GM21526 (cell line): ENCODE results near the gene NANOS3.
"Not testable (repeated sequence)": the region's sequence is repeated elsewhere in the genome, so short reads cannot be mapped to it uniquely, and the experiment has no call there.

Source experiments
- ATAC-seq: cut with Tn5 transposase; IDR thresholded peaks from one replicate; pipeline ENCODE4 v1.9.1; 2021; ENCODE audit warnings: moderate library complexity; ENCODE audit not compliant: unreplicated experiment, low FRiP score

The NANOS3 gene

DNA sequence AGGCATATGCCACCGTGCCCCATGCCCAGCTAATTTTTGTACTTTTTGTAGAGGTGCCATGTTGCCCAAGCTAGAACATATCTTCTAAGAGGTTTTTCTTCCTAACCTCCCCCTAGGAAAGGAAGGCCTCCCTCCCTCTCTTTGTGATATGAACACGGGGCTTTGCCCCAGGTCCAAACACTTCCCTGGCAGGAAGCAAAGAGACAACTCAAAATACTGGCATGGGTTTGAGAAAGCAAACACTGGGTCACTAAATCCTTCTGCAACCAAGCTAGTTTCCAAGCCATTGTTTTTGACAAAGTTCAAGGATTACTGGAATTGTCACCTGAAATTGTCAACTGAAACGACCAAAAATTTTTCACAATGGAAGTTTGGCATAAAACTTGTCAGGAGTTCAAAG lies 37.8 kb downstream of the NANOS3 start:
- ATAC-seq, result no peak

DNA sequence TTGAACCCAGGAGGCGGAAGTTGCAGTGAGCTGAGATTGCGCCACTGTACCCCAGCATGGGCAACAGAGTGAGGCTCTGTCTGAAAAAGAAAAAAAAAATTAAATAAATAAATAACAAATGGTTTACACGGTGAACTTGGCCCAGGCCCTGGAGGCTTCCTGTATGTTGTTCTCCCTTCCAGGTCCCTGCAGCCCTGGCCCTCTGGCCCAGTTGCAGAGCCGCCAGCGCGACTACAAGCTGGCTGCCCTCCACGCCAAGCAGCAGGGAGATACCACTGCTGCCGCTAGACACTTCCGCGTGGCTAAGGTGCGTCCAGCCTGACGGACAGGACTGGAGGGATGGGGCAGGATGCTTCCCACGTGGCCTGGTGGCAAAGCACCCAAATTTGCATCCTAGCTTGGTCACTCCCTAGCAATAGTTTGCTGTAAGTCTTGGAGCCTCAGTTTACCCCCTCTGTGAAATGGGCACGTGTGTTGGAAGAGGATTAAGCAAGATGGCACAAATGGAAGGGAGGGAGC lies 41.0 kb downstream of the NANOS3 start:
- no peak for ATAC-seq

DNA sequence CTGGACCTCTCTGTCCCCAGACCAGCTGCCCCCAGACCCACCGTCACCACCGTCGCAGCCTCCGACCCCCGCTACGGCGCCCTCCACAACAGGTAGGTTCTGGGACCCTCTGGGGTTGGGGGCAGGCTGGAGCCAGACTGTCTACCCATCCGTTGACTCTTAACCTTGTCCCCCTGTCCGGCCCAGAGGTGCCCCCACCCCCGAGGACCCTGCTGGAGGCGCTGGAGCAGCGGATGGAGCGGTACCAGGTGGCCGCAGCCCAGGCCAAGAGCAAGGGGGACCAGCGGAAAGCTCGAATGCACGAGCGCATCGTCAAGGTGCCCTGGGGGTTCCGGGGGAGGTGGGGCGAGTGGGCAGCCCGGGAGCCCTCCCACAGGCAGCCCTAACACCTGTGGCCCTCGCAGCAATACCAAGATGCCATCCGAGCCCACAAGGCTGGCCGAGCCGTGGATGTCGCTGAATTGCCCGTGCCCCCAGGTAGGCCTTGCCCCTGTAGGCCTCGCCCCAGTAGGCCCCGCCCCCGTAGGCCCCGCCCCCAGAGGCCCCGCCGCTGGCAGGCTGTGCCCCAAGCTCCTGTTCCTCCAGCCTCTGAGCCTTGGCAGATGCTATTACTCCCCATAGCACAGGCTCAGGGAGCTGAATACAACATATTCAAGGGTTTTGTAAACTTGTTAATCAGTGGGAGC lies 41.9 kb downstream of the NANOS3 start:
- no peak for ATAC-seq

DNA sequence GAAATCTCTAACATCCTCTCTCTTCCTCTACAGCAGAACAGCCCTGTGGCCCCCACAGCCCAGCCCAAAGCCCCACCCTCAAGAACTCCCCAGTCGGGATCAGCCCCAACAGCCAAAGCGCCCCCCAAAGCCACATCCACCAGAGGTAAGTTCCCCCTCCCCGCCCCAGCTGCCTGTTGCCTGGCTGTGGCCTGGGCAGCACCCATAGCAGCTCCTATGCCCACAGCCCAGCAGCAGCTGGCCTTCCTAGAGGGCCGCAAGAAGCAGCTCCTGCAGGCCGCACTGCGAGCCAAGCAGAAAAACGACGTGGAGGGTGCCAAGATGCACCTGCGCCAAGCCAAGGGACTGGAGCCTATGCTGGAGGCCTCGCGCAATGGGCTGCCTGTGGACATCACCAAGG lies 43.6 kb downstream of the NANOS3 start:
- ATAC-seq, result no peak

DNA sequence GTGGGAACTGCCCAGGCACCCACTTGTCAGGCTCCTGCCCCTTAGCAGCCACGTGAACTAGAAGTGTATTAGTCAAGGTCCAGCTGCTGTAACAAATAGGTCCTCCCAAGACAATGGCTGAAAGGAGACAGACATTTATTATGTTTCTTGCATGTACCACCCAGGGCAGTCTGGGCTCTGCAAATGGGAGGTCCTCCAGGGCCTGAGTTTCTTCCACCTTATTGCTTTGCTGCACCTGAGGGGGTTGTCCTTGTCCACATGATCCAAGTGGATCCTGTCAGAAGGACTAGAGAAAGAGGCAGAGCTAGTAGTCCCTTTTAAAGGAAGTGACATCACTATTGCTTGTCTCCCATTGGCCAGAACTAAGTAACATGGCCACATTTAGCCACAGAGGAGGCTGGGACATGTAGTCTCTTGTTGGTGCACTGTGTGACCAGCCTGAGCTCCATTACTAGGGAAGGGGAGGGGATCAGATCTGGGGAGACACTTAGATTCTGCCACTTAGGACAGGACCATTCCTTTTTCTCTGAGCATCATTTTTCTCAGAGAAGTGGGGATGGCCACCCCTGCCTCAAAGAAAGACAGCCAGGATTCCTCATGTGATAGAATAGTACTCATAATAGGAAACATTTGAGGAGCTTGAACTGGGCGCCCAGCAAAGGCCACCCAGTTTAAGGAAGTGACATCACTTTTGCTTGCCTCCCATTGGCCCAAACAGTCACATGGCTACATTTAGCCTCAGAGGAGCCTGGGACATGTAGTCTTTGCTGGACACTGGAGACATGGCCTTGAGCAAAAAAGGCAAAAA lies 44.2 kb downstream of the NANOS3 start:
- no peak for ATAC-seq

DNA sequence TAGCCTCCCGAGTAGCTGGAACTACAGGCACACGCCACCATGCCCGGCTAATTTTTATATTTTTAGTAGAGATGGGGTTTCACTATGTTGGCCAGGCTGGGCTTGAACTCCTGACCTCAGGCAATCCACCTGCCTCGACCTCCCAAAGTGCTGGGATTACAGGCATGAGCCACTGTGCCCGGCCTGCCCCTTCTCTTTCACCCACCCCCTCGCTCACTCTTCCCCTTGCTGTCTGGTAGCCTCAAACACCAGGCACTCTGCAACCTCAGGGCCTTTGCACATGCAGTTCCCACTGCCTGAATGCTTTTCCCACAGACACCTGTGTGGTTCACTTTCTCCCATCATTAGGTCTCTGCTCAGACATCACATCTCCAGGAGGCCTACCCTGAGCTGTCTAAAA lies 45.2 kb downstream of the NANOS3 start:
- ATAC-seq, result not testable (repeated sequence)

DNA sequence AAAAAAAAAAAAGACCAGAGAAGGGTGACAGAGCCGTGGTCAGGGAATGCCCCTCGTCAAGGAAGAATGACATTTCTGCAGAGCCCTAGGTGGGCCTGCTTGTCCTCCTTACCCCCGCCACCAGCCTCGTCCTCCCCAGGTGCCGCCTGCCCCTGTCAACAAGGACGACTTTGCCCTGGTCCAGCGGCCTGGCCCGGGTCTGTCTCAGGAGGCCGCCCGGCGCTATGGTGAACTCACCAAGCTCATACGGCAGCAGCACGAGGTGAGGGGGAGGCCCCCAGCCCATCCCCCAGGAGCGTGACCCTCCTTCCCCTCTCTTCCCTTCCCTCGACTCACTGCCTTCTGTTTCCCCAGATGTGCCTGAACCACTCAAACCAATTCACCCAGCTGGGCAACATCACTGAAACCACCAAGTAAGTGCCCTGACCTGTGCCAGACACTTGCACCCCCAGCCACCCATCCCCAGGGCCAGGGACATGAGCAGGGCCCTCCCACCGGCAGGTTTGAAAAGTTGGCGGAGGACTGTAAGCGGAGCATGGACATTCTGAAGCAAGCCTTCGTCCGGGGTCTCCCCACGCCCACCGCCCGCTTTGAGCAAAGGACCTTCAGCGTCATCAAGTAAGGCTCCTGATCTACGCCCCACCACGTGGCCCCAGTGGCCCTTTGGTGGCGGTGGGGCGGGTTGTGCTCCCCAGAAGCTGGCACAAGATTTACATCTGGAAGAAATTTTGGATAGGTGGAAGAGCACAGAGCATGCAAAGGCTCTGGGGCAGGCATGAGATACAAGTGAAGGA lies 46.5 kb downstream of the NANOS3 start:
- no peak for ATAC-seq

DNA sequence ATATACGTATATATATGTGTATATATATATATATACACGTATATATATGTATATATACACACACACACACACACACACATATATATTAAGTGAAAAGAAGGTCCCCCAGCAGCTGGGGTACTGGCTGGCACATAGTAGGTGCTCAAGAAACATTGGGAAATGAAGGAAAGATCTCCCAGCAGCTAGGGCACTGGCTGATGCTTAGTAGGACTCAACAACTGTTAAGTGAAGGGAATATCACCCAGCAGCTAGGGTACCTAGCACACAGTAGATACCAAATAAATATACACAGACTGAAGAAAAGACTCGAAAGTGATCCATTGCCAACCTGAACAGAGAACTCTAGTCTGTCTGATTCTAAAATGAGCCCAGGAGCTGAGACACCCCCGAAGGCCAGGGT lies 49.1 kb downstream of the NANOS3 start:
- ATAC-seq, result no peak

DNA sequence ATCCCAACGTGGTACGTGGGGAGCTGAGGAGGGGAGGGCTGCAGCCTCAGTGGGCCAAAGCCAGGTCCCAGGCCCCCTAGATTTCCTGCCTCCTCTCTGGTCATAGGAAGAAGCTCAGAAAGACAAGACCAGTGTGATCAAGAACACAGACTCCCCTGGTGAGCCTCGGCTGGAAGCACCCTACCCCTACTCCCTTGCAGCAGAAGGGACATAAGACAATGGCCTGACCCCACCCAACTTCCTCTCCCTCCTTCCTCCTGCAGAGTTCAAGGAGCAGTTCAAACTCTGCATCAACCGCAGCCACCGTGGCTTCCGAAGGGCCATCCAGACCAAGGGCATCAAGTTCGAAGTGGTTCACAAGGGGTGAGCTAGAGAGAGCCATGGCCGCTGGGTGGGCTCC lies 49.8 kb downstream of the NANOS3 start:
- no peak for ATAC-seq

DNA sequence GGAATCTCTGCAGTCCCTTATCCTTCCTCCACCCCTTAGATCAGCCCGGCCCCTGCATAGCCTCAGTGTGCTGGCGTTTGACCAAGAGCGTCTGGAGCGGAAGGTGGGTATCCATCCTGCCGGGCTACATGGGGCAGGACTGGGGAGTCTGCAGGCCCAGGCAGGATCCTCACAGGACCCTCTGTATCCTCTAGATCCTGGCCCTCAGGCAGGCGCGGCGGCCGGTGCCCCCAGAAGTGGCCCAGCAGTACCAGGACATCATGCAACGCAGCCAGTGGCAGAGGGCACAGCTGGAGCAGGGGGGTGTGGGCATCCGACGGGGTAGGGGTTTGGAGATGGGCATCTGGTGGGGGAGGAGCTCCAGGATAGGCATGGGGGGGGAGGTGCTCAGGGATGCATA lies 52.4 kb downstream of the NANOS3 start:
- no peak for ATAC-seq

DNA sequence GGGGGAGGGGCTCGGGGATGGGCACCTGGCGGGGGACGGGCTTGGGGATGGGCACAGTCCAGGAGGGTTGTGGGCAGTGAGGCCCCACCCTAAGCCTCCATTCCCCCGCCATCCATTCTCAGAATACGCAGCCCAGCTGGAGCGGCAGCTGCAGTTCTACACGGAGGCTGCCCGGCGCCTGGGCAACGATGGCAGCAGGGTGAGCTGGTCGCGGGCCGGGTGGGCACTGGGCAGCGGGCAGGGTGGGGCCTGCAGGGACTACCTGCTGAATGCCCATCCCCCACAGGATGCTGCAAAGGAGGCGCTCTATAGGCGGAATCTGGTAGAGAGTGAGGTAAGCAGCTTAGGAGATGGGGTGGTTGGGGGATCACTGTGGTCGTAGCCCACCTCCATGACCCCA lies 53.0 kb downstream of the NANOS3 start:
- ATAC-seq, result no peak
